ENCODE data around the gene NEK3.
"Not testable (repeated sequence)": the region's sequence is repeated elsewhere in the genome, so short reads cannot be mapped to it uniquely, and the experiment has no call there.

The NEK3 gene

DNA sequence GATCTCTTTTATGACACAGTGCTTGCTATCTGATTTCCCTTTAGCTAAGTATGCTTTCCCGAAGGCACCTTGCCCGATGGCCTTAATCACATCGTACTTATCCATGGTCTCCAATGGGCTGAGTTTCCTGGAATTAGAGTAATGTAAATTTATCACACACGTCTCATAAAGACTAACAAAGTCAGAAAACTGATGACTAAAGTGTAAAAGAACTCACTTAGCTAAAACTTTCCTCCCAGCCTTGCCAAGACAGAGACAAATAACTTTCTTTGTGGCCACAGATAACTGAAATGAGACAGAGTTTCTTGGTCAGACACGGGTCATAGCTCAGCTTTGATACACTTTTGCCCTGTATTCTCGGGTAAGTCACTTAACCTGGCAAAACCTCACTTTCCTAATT, 32.0 kb downstream of the NEK3 start:
- in situ Hi-C loops (cut with MboI; ENCODE audit: low sequenced_read_pairs): no loop called here

GRCh38 chr13:52125547-52125946, 33.9 kb downstream of the NEK3 start:
- in situ Hi-C loops (cut with MboI; ENCODE audit: low sequenced_read_pairs): no loop called here

GRCh38 chr13:52118595-52118994, 40.8 kb downstream of the NEK3 start:
- in situ Hi-C loops (cut with MboI; ENCODE audit: low sequenced_read_pairs): no loop called here

- in situ Hi-C loops (cut with MboI; ENCODE audit: low sequenced_read_pairs): no loop called here
These were observed 41.3 kb downstream of the NEK3 start for GRCh38 chr13:52118095-52118494.

DNA sequence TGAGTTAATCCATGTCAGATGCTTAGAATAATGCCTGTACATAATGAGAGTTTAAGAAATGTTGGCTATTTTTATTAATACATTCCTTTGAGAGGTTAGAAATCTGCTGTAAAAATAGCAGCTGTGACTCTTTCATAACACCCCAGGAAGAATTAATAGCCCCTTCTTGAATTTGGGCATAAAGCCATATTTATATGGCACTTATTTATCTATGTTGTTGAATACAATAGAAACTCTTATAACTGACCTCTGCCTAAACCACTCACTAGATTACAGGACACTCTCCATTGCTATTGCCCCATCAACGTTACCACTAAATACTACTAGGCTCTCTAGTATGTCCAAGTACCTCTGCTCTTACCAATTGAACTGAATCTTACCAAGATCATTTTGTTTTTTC, 46.8 kb downstream of the NEK3 start:
- in situ Hi-C loops (cut with MboI; ENCODE audit: low sequenced_read_pairs): no loop called here

DNA sequence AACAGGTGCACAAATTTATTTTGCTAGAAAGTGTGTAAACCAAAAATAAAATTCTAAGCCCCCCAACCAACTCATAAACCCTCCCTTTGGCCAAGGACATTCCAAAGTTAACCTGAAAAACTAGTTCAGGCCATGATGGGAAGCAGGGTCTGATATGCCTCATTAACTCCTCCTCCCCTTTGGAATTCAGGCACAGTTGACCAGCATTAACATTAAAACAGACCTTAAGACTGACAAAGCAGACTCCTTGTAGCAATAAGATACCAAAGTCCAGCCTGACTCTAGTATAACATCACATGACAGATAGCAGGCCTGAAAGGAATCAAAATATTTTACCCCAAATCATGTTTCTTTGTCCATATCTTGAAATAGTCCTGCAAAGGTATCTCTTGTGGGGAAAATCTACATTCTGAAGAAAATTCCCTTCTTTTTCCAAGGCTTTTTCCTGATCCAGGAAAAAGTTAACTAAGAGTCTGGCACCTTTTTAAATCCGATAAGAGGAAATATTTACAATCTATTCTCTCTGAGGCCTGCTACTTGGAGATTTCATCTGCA, 50.2 kb downstream of the NEK3 start:
- in situ Hi-C loops (cut with MboI; ENCODE audit: low sequenced_read_pairs): no loop called here

DNA sequence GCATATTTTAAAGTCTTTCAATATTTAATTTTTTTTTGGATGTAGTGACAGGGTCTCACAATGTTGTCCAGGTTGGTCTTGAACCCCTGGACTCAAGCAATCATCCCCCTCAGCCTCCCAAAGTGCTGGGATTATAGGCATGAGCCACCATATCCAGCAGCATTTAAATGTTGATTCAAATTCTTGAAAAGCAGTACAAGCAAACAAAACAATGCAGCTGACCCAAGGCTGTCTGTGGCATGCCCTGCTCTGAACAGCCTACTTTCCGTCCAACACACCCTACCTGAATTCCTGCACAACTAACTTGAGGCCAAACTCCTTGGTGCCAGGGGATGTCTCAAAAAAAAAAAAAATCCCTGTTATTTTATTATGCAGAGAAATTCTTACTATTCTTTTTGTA, 53.6 kb downstream of the NEK3 start:
- in situ Hi-C loops (cut with MboI; ENCODE audit: low sequenced_read_pairs): no loop called here

- in situ Hi-C loops (cut with MboI; ENCODE audit: low sequenced_read_pairs): no loop called here
These were observed 54.8 kb downstream of the NEK3 start for GRCh38 chr13:52104624-52105023.

DNA sequence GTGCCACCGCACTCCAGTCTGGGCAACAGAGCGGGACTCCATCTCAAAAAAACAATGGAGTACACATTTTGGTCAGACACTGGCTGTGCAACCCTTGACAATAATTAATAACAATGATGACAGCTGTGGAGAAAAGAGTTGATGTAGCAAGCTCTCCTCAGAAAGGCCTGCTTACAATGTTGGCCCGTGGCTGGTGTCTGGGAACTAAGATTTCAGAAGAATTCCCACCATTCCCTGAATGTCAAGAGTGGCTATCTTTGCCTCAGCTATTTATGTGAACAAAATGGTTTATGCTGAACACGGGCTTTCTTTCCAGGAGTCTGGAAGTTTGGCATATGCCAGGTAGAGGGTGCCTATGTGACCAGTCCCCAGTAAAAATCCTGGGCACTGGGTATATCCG, 56.0 kb downstream of the NEK3 start:
- in situ Hi-C loops (cut with MboI; ENCODE audit: low sequenced_read_pairs): no loop called here

DNA sequence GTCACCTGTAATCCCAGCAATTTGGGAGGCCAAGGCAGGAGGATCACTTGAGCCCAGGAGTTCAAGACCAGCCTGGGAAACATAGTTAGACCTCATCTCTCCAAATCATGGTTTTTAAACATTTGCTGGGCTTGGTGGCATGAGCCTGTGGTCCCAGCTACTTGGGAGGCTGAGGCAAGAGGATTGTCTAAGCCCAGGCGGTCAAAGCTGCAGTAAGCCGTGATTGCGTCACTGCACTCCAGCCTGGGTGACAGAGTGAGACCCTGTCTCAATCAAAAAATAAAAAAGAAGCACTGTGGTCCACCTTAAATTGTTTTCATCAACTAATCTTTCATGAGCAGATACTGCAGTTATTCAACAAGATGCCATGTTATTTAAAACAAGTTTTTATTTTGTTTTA, 57.0 kb downstream of the NEK3 start:
- in situ Hi-C loops (cut with MboI; ENCODE audit: low sequenced_read_pairs): not testable (repeated sequence)

DNA sequence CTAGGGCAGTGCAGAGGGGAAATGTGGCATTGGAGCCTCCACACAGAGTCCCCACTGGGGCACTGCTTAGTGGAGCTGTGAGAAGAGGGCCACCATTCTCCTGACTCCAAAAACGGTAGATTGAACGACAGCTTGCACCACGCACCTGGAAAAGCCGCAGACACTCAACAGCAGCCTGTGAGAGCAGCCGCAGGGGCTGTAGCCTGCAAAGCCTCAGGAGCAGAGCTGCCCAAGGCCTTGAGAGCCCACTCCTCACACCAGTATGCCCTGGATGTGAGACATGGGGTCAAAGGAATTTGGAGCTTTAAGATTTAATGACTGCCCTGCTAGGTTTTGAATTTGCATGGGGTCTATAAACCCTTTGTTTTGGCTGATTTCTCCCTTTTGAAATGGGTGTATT, 62.2 kb downstream of the NEK3 start:
- in situ Hi-C loops (cut with MboI; ENCODE audit: low sequenced_read_pairs): no loop called here

GRCh38 chr13:52096748-52097147, 62.6 kb downstream of the NEK3 start:
- in situ Hi-C loops (cut with MboI; ENCODE audit: low sequenced_read_pairs): no loop called here

GRCh38 chr13:52096062-52096461, 63.3 kb downstream of the NEK3 start:
- in situ Hi-C loops (cut with MboI; ENCODE audit: low sequenced_read_pairs): no loop called here

DNA sequence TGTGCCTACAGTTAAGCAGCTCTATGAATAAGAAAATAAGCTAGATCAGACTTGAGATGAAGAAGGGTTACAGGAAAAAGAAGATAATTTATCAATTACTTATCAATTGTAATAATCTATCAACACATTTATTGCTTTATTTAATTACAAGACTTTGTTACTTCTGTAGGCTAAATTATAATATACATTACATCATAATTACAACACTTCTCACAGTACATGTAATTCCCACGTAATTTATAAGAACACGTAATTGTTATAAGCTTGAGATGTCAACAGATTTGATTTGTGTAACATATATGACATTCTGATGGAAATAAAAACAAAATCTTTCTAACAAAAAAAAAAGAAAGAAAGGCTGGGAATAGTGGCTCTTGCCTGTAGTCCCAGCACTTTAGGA, 67.3 kb downstream of the NEK3 start:
- in situ Hi-C loops (cut with MboI; ENCODE audit: low sequenced_read_pairs): no loop called here

DNA sequence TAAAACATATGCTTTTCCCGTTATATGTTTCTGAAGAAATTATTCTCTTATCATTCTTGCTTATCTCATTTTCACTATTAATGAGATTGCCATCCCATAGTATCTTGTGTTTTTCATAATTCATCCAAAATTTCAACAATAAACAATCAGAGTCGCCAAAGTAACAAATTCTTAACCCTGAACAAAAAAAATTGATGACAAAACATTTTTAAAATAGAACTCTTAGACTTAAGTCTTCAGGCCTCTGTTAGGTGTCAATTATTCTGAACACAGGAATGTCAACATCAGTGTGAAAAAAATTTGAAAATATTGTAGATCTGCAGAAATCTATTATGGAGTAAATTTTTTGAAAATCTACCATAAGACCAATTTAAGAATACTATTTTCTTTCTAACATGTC, 67.9 kb downstream of the NEK3 start:
- in situ Hi-C loops (cut with MboI; ENCODE audit: low sequenced_read_pairs): no loop called here

- in situ Hi-C loops (cut with MboI; ENCODE audit: low sequenced_read_pairs): no loop called here
These were observed 74.0 kb downstream of the NEK3 start for GRCh38 chr13:52085421-52085820.

- in situ Hi-C loops (cut with MboI; ENCODE audit: low sequenced_read_pairs): not testable (repeated sequence)
These were observed 74.4 kb downstream of the NEK3 start for GRCh38 chr13:52084981-52085380.
